Hepatocyte (in vitro differentiated cells): Measurements from ENCODE around the gene MINAR1.

Experiments used
- EZH2 ChIP-seq: fragments of 200-600 bp; sonication (generic); IDR thresholded peaks from 2 replicates; pipeline ENCODE4 v1.6.1; 2016; ENCODE audit warnings: antibody characterized with exemption, mild to moderate bottlenecking, borderline replicate concordance
- EZH2phosphoT487 ChIP-seq: fragments of 200-600 bp; sonication (generic); IDR thresholded peaks from one replicate; pipeline ENCODE4 v1.6.1; 2018; ENCODE audit warnings: antibody characterized with exemption, mild to moderate bottlenecking, low read depth, moderate library complexity; ENCODE audit not compliant: unreplicated experiment, severe bottlenecking
- TF ChIP-seq, protein P1 (sequence below): fragments of 200-600 bp; sonication (generic); IDR thresholded peaks from 2 replicates; pipeline ENCODE4 v1.5.1; 2016; ENCODE audit warnings: antibody characterized with exemption, mild to moderate bottlenecking; ENCODE audit not compliant: poor library complexity

- TF ChIP-seq, protein P1, sequence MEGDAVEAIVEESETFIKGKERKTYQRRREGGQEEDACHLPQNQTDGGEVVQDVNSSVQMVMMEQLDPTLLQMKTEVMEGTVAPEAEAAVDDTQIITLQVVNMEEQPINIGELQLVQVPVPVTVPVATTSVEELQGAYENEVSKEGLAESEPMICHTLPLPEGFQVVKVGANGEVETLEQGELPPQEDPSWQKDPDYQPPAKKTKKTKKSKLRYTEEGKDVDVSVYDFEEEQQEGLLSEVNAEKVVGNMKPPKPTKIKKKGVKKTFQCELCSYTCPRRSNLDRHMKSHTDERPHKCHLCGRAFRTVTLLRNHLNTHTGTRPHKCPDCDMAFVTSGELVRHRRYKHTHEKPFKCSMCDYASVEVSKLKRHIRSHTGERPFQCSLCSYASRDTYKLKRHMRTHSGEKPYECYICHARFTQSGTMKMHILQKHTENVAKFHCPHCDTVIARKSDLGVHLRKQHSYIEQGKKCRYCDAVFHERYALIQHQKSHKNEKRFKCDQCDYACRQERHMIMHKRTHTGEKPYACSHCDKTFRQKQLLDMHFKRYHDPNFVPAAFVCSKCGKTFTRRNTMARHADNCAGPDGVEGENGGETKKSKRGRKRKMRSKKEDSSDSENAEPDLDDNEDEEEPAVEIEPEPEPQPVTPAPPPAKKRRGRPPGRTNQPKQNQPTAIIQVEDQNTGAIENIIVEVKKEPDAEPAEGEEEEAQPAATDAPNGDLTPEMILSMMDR = no peak
- TF ChIP-seq EZH2 = no peak
- no peak for TF ChIP-seq EZH2phosphoT487
Measured at GRCh38 chr15:79408041-79408440, 24.1 kb upstream of the MINAR1 start.
